Measurements from ENCODE around the gene TPRG1L. TPM values are rescaled to one million over a fixed set of nuclear protein-coding genes. Genes with fewer than 3 reads are reported as not detected.
"Not testable (repeated sequence)": the region's sequence is repeated elsewhere in the genome, so short reads cannot be mapped to it uniquely, and the experiment has no call there.

Gene TPRG1L
- total RNA-seq, 3 donors from 2014 or later (not counting 1 experiment from before 2014, with no cell fraction given), result 36.2 to 46.7 (median 37.9) TPM

DNA sequence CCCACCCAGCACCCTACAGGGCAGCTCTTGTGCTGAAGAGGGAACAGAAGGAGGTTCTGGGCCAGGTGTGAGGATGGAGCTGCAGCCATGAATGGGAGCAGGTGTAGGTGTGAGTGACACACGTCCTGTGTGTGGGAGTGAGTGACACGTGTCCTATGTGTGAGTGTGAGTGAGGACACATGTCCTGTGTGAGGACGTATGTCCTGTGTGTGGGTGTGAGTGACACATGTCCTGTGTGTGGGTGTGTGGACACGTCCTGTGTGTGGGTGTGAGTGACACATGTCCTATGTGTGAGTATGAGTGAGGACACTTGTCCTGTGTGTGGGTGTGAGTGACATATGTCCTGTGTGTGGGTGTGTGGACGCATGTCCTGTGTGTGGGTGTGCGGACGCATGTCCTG, 39.9 kb upstream of the TPRG1L start:
- no peak overlapping the region for H3K4me3 ChIP-seq (ENCODE audit: low read length)
- no peaks in the 10 kb centered on the region for H3K4me1 ChIP-seq (ENCODE audit: control insufficient read depth, insufficient read depth, low read length)
- Mint-ChIP-seq H3K27ac (no peak overlapping the region), H3K36me3 (no peaks in the 10 kb centered on the region), H3K27me3 (ENCODE audit: low read depth in 2 of 2) (no peaks in the 10 kb centered on the region), H3K4me1 (peaks cover 0 to 10% of the 10 kb centered on the region in 2 donors), H3K9me3 (no peaks in the 10 kb centered on the region), H3K4me3 (no peak overlapping the region)
- intact Hi-C loops (cut with micrococcal nuclease), result no loop called here
- H3K27ac ChIP-seq (ENCODE audit: low read length), result no peak overlapping the region
- TF ChIP-seq CTCF (IDR thresholded peaks at IDR 0.05), result no peak
- 81% methylated on average over 7 of the region's 7 CpGs for WGBS (ENCODE audit: insufficient coverage)
- no peaks in the 10 kb centered on the region for H3K27me3 ChIP-seq (ENCODE audit: control insufficient read depth, insufficient read depth, low read length)
- no peaks in the 10 kb centered on the region for H3K36me3 ChIP-seq (ENCODE audit: control insufficient read depth, insufficient read depth, low read length)
- H3K9me3 ChIP-seq (ENCODE audit: control insufficient read depth, insufficient read depth, low read length), result no peaks in the 10 kb centered on the region
- DNase-seq (no peak), ATAC-seq (no peak)

- H3K9me3 ChIP-seq (ENCODE audit: control insufficient read depth, insufficient read depth, low read length); H3K27me3 Mint-ChIP-seq (ENCODE audit: low read depth in 2 of 2); H3K36me3 Mint-ChIP-seq; H3K9me3 Mint-ChIP-seq; H3K4me3 Mint-ChIP-seq; H3K4me1 ChIP-seq (ENCODE audit: control insufficient read depth, insufficient read depth, low read length); H3K27ac Mint-ChIP-seq; H3K4me1 Mint-ChIP-seq; H3K27ac ChIP-seq (ENCODE audit: low read length); intact Hi-C loops (cut with micrococcal nuclease); DNase-seq; H3K4me3 ChIP-seq (ENCODE audit: low read length); H3K27me3 ChIP-seq (ENCODE audit: control insufficient read depth, insufficient read depth, low read length); H3K36me3 ChIP-seq (ENCODE audit: control insufficient read depth, insufficient read depth, low read length): not testable (repeated sequence)
- WGBS (ENCODE audit: insufficient coverage), result 51% methylated on average over 6 of the region's 6 CpGs
- ATAC-seq, result peak in 1 of 3 donors; percentile 40
Observed at GRCh38 chr1:3585353-3585868, 39.4 kb upstream of the TPRG1L start.

DNA sequence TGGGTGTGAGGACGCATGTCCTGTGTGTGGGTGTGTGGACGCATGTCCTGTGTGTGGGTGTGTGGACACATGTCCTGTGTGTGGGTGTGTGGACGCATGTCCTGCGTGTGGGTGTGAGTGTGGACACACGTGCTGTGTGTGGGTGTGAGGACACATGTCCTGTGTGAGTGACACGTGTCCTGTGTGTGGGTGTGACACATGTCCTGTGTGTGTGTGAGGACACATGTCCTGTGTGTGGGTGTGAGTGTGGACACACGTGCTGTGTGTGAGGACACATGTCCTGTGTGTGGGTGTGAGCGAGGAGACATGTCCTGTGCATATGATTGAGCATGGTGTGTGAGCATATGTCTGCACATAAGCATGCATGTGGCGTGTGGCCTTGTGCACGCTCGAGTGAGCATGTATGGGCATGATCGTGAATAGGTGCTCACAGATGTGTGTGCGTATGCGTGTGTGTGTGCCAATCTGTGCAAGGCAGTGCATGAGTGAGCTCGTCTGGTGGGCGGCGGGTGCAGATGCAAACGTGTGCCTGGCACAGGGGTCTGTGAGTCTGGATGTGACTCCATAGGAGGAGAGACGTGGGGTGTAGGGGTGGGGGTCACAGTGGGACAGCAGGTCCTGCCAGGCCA, 38.8 kb upstream of the TPRG1L start:
- DNase-seq (no peak), ATAC-seq (no peak)
- Histone ChIP-seq H3K36me3 (ENCODE audit: control insufficient read depth, insufficient read depth, low read length) (no peaks in the 10 kb centered on the region), H3K27ac (ENCODE audit: low read length) (no peak overlapping the region), H3K9me3 (ENCODE audit: control insufficient read depth, insufficient read depth, low read length) (no peaks in the 10 kb centered on the region), H3K4me1 (ENCODE audit: control insufficient read depth, insufficient read depth, low read length) (no peaks in the 10 kb centered on the region), H3K4me3 (ENCODE audit: low read length) (no peak overlapping the region), H3K27me3 (ENCODE audit: control insufficient read depth, insufficient read depth, low read length) (no peaks in the 10 kb centered on the region)
- H3K4me3 Mint-ChIP-seq, result no peak overlapping the region
- H3K27ac Mint-ChIP-seq, result no peak overlapping the region
- no peaks in the 10 kb centered on the region for H3K27me3 Mint-ChIP-seq (ENCODE audit: low read depth in 2 of 2)
- no peaks in the 10 kb centered on the region for H3K9me3 Mint-ChIP-seq
- WGBS (ENCODE audit: insufficient coverage), result 90% methylated on average over 19 of the region's 19 CpGs
- H3K36me3 Mint-ChIP-seq, result no peaks in the 10 kb centered on the region
- intact Hi-C loops (cut with micrococcal nuclease), result no loop called here
- no peak for TF ChIP-seq CTCF (IDR thresholded peaks at IDR 0.05)
- H3K4me1 Mint-ChIP-seq, result peaks cover 0 to 10% of the 10 kb centered on the region in 2 donors

- 93% methylated on average over 23 of the region's 24 CpGs for WGBS (ENCODE audit: insufficient coverage)
- Mint-ChIP-seq H3K36me3 (no peaks in the 10 kb centered on the region), H3K9me3 (no peaks in the 10 kb centered on the region), H3K4me3 (no peak overlapping the region), H3K27ac (peak overlapping the region in 1 of 2 donors; percentile 53), H3K4me1 (peaks cover 0 to 10% of the 10 kb centered on the region in 2 donors), H3K27me3 (ENCODE audit: low read depth in 2 of 2) (no peaks in the 10 kb centered on the region)
- no peak for TF ChIP-seq CTCF (IDR thresholded peaks at IDR 0.05)
- Histone ChIP-seq H3K36me3 (ENCODE audit: control insufficient read depth, insufficient read depth, low read length) (no peaks in the 10 kb centered on the region), H3K27ac (ENCODE audit: low read length) (no peak overlapping the region), H3K27me3 (ENCODE audit: control insufficient read depth, insufficient read depth, low read length) (no peaks in the 10 kb centered on the region), H3K9me3 (ENCODE audit: control insufficient read depth, insufficient read depth, low read length) (no peaks in the 10 kb centered on the region), H3K4me3 (ENCODE audit: low read length) (no peak overlapping the region), H3K4me1 (ENCODE audit: control insufficient read depth, insufficient read depth, low read length) (no peaks in the 10 kb centered on the region)
- intact Hi-C loops (cut with micrococcal nuclease), result no loop called here
- DNase-seq, result no peak
- no peak for ATAC-seq
Observed at GRCh38 chr1:3586986-3587759, 37.6 kb upstream of the TPRG1L start.

Data from natural killer cell (primary cell).